GM19467 (cell line): ENCODE results near the gene LORICRIN.

Experiments used
- ATAC-seq: cut with Tn5 transposase; IDR thresholded peaks from one replicate; pipeline ENCODE4 v1.9.1; 2021; ENCODE audit warnings: mild to moderate bottlenecking, moderate library complexity; ENCODE audit not compliant: unreplicated experiment

LORICRIN gene

GRCh38 chr1:153302308-153302707 lies 42.8 kb downstream of the LORICRIN start:
- ATAC-seq: no peak

GRCh38 chr1:153305682-153306081 lies 46.2 kb downstream of the LORICRIN start:
- no peak for ATAC-seq

GRCh38 chr1:153306303-153307220 lies 47.1 kb downstream of the LORICRIN start:
- no peak for ATAC-seq

DNA sequence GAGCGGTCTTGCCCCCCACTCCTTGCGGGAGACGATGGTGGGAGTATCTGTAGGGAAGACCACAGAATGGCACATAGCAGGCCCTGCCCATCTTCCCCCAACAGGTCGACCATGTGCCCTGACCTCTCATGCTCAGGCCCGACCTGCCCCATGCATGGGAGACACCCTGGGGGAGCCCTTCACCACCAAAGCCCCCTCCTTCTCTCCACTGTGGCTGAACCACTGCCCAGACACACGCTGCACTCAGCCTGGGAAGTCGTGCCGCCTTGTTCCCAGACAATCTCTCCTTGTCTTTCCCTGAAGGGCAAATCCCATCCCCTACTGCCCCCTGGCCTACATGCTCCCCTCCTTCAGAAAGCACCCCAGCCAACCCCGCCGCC lies 47.7 kb downstream of the LORICRIN start:
- ATAC-seq: no peak

DNA sequence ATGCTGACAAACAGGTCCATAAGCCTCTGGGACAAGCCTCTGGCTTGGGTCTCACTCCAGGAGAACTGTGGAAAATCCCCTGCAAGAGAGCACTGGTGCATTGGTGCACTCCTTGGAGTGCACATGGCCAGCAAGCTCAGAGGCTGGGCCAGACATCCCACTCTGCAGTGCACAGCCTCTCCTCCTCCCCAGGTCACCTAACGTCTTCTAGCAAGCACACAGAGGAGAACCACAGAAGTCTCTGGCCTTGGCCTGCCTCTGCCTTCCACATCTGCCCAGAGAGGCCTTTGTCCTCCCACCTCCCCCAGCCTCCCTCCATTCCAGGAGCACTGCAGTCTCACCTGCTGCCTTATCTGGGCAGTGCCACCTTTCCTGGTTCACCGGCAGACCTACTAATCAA lies 49.1 kb downstream of the LORICRIN start:
- ATAC-seq: no peak

DNA sequence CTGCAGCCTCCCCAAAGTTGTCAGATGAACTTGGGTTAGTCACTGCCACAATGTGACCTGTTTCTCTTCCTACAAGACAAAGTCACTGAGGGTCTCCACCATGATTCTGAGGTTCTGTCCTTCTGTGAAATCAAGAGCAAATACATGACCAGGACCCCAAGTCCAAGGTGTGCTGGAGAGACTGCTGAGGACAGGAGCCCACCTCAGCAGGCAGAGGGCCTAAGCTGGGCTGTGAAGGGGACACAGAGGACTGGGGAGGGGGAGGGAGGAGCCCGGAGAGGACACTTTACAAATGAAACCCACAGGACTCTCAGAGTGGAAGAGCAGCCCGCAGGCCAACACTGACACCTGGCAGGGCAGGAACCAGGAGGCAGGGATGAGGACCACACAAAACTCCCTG lies 50.0 kb downstream of the LORICRIN start:
- no peak for ATAC-seq

DNA sequence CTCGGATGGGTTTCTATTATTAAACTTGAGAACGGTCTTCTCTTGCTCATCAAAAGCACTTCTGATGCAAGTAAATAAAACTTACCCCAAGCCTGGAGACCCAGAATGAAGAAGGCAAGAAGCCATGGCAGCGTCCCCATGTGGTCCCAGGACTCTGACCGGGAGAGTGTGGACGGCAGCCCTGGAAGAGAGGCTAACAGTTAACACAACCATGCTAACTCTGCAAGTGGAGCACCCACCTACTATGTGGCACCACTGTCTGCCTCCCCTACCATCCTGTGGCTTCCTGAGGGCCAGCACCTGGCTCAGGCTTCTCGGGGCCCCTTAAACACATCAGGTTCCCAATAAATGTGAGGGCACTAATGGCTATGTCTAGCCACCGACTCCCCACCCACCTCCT lies 51.0 kb downstream of the LORICRIN start:
- no peak for ATAC-seq
